Measurements from ENCODE around the gene LEP.

DNA sequence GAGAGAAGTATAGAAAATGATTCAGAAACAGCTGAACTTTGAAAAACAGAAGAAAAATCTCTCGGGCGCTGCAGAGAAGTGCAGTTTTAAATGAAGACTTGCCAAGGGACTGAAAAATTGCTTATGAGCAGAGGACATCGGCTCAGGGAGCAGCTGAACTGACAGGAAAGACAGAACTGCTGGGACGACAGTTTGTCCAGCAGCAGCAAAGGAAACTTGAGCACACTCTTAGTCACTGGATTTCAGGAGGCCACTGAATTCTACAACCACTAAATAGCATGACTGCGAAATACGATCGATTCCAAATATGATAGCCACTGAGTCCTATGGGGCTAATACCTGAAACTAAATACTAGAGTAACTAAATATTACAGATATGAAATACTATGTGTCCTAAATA lies 43.0 kb downstream of the LEP start:
- TF ChIP-seq ZKSCAN1 (IDR thresholded peaks at IDR 0.05; ENCODE audit: low read depth, low read length), result no peak
- TF ChIP-seq, protein P1, sequence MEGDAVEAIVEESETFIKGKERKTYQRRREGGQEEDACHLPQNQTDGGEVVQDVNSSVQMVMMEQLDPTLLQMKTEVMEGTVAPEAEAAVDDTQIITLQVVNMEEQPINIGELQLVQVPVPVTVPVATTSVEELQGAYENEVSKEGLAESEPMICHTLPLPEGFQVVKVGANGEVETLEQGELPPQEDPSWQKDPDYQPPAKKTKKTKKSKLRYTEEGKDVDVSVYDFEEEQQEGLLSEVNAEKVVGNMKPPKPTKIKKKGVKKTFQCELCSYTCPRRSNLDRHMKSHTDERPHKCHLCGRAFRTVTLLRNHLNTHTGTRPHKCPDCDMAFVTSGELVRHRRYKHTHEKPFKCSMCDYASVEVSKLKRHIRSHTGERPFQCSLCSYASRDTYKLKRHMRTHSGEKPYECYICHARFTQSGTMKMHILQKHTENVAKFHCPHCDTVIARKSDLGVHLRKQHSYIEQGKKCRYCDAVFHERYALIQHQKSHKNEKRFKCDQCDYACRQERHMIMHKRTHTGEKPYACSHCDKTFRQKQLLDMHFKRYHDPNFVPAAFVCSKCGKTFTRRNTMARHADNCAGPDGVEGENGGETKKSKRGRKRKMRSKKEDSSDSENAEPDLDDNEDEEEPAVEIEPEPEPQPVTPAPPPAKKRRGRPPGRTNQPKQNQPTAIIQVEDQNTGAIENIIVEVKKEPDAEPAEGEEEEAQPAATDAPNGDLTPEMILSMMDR (IDR thresholded peaks at IDR 0.05 in 2 of 3, conservative IDR thresholded peaks at IDR 0.05 in 1 of 3; ENCODE audit: insufficient read depth in 2 of 3, low read depth in 1 of 3, low read length in 3 of 3), result no peak
- no peak for TF ChIP-seq ZFP36 (IDR thresholded peaks at IDR 0.05; ENCODE audit: low read depth, low read length, partially characterized antibody)
- no peak for TF ChIP-seq GATA2 (CRISPR knock-in tag; IDR thresholded peaks at IDR 0.05)
